Measurements from ENCODE around the gene PHKB.

PHKB gene

GRCh38 chr16:47697826-47698225 is 236.7 kb downstream of the PHKB start:
- peaks cover 44% of the 10 kb centered on the region for H3K36me3 Mint-ChIP-seq (ENCODE audit: low read depth)
- H3K4me1 Mint-ChIP-seq (ENCODE audit: low read depth): peaks cover 11% of the 10 kb centered on the region
- no peaks in the 10 kb centered on the region for H3K9me3 Mint-ChIP-seq
- no peak overlapping the region for H3K27ac Mint-ChIP-seq
- no peak for DNase-seq (ENCODE audit: low spot score)
- no peak overlapping the region for H3K4me3 Mint-ChIP-seq
- H3K27me3 Mint-ChIP-seq (ENCODE audit: low read depth): no peaks in the 10 kb centered on the region

DNA sequence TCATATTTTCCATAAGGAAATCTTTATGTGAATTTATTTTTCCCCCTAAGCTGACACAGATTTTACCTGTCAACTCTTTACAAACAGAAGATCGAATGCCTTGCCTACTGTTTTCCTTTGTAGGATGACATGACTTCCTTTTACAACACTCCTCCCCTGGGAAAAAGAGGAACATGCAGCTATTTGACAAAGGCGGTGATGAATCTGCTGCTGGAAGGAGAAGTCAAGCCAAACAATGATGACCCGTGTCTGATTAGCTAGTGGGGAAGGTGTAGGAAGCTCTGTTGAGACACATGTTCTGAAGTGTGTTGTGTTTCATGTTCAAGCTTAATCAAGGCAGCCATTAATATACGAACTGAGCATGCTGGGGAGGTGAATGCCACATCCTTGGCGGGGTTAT is 238.0 kb downstream of the PHKB start:
- Mint-ChIP-seq H3K27ac (no peak overlapping the region), H3K36me3 (ENCODE audit: low read depth) (peaks cover 41% of the 10 kb centered on the region), H3K27me3 (ENCODE audit: low read depth) (no peaks in the 10 kb centered on the region)

GRCh38 chr16:47700857-47701587 is 239.9 kb downstream of the PHKB start:
- H3K36me3 Mint-ChIP-seq (ENCODE audit: low read depth): peaks cover 33% of the 10 kb centered on the region
- H3K4me3 Mint-ChIP-seq: no peak overlapping the region
- no peaks in the 10 kb centered on the region for H3K9me3 Mint-ChIP-seq
- H3K4me1 Mint-ChIP-seq (ENCODE audit: low read depth): peaks cover 9% of the 10 kb centered on the region
- no peak overlapping the region for H3K27ac Mint-ChIP-seq
- no peaks in the 10 kb centered on the region for H3K27me3 Mint-ChIP-seq (ENCODE audit: low read depth)
- DNase-seq (ENCODE audit: low spot score): no peak

More for the DNA sequence above, 238.0 kb downstream of the PHKB start:
- DNase-seq (ENCODE audit: low spot score): no peak
- Mint-ChIP-seq H3K4me3 (no peak overlapping the region), H3K4me1 (ENCODE audit: low read depth) (peaks cover 11% of the 10 kb centered on the region), H3K9me3 (no peaks in the 10 kb centered on the region)

- Mint-ChIP-seq H3K9me3 (no peaks in the 10 kb centered on the region), H3K36me3 (ENCODE audit: low read depth) (peaks cover 7% of the 10 kb centered on the region), H3K27me3 (ENCODE audit: low read depth) (no peaks in the 10 kb centered on the region), H3K27ac (no peak overlapping the region), H3K4me3 (no peak overlapping the region), H3K4me1 (ENCODE audit: low read depth) (no peaks in the 10 kb centered on the region)
- no peak for DNase-seq (ENCODE audit: low spot score)
Observed at GRCh38 chr16:47705266-47705665, 244.1 kb downstream of the PHKB start.

GRCh38 chr16:47711809-47712208 is 250.7 kb downstream of the PHKB start:
- peak overlapping the region; percentile 1 for H3K27ac Mint-ChIP-seq
- H3K4me3 Mint-ChIP-seq: no peak overlapping the region
- DNase-seq (ENCODE audit: low spot score): no peak
- peaks cover 17% of the 10 kb centered on the region for H3K4me1 Mint-ChIP-seq (ENCODE audit: low read depth)
- H3K9me3 Mint-ChIP-seq: no peaks in the 10 kb centered on the region
- peaks cover 9% of the 10 kb centered on the region for H3K27me3 Mint-ChIP-seq (ENCODE audit: low read depth)
- no peaks in the 10 kb centered on the region for H3K36me3 Mint-ChIP-seq (ENCODE audit: low read depth)

GRCh38 chr16:47712276-47713224 is 251.4 kb downstream of the PHKB start:
- no peaks in the 10 kb centered on the region for H3K9me3 Mint-ChIP-seq
- H3K36me3 Mint-ChIP-seq (ENCODE audit: low read depth): no peaks in the 10 kb centered on the region
- peaks cover 17% of the 10 kb centered on the region for H3K4me1 Mint-ChIP-seq (ENCODE audit: low read depth)
- DNase-seq (ENCODE audit: low spot score): peak; percentile 26
- H3K4me3 Mint-ChIP-seq: peak overlapping the region; percentile 22
- peak overlapping the region; percentile 41 for H3K27ac Mint-ChIP-seq
- peaks cover 10% of the 10 kb centered on the region for H3K27me3 Mint-ChIP-seq (ENCODE audit: low read depth)

GRCh38 chr16:47713225-47713595 is 252.1 kb downstream of the PHKB start:
- DNase-seq (ENCODE audit: low spot score): peak; percentile 80
- no peaks in the 10 kb centered on the region for H3K36me3 Mint-ChIP-seq (ENCODE audit: low read depth)

DNA sequence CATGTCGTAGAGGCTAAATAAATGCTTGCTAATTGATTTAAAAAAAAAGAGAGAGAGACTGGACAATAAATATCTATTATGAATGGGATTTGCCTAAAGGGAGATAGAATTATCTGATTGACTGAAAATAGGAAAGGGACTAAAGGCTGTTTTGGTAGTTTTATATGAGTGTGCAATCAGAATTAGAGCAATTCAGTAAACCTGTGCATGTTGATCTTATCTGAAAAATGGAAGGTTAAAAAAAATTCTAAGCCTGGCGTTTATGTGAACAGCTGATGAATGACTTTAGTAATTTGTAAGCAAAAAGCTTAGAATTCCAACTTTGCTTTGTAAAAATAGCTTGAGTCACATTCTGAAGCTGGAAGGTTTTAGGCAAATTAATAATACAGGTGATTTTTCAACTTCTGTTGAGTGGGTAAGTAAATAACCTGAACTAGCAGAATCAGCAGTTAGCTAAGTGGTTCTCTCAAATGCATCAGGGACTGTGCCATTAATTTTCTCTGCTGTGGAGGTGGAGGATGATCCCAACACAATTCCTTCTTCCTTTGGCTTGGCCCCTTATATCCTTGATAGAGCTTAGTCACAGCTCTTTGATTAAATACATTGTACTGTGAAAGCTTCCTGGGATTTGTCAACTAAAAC is 254.4 kb downstream of the PHKB start:
- no peak overlapping the region for H3K27ac Mint-ChIP-seq
- DNase-seq (ENCODE audit: low spot score): no peak

More at GRCh38 chr16:47713225-47713595, 252.1 kb downstream of the PHKB start:
- H3K4me1 Mint-ChIP-seq (ENCODE audit: low read depth): peaks cover 17% of the 10 kb centered on the region
- H3K27ac Mint-ChIP-seq: peak overlapping the region; percentile 41
- H3K4me3 Mint-ChIP-seq: peak overlapping the region; percentile 22
- no peaks in the 10 kb centered on the region for H3K9me3 Mint-ChIP-seq
- peaks cover 10% of the 10 kb centered on the region for H3K27me3 Mint-ChIP-seq (ENCODE audit: low read depth)

GRCh38 chr16:47716571-47716970 is 255.4 kb downstream of the PHKB start:
- DNase-seq (ENCODE audit: low spot score): no peak

More for the DNA sequence above, 254.4 kb downstream of the PHKB start:
- no peak overlapping the region for H3K4me3 Mint-ChIP-seq
- no peaks in the 10 kb centered on the region for H3K9me3 Mint-ChIP-seq
- peaks cover 17% of the 10 kb centered on the region for H3K4me1 Mint-ChIP-seq (ENCODE audit: low read depth)
- H3K27me3 Mint-ChIP-seq (ENCODE audit: low read depth): peaks cover 10% of the 10 kb centered on the region
- H3K36me3 Mint-ChIP-seq (ENCODE audit: low read depth): no peaks in the 10 kb centered on the region

GRCh38 chr16:47719713-47720112 is 258.6 kb downstream of the PHKB start:
- no peaks in the 10 kb centered on the region for H3K4me1 Mint-ChIP-seq (ENCODE audit: low read depth)

More at GRCh38 chr16:47716571-47716970, 255.4 kb downstream of the PHKB start:
- H3K36me3 Mint-ChIP-seq (ENCODE audit: low read depth): no peaks in the 10 kb centered on the region
- H3K27me3 Mint-ChIP-seq (ENCODE audit: low read depth): peaks cover 12% of the 10 kb centered on the region
- no peak overlapping the region for H3K27ac Mint-ChIP-seq
- no peaks in the 10 kb centered on the region for H3K9me3 Mint-ChIP-seq
- no peak overlapping the region for H3K4me3 Mint-ChIP-seq
- H3K4me1 Mint-ChIP-seq (ENCODE audit: low read depth): peaks cover 17% of the 10 kb centered on the region

DNA sequence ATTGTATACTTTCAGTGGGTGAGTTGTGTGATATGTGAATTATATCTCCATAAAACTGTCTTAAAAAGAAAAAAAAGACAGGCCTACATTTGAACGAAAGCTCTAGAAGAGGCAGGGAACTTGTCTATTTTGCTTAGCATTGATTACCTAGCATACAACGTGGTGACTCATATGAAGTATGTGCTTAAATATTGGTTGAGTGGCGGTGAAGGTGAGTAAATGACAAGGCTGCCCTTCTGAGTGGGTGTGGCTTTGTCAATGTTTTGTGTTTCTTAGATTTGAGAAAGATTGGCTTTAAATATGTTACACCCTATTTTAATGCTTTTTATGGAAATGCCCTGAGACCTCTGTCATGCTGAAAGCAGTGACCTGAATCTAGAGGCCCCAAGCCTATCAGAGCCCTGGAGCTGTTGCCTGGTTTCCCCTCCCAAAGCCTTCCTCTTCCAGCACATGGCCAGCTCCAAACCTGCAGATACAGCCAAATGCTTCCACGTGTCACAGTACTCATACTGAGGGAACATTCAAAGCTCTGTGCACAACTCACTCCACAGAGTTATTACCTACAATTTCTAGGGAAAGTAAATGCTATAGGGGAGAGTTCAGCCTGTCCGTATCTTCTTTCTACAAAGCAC is 260.0 kb downstream of the PHKB start:
- Mint-ChIP-seq H3K27me3 (ENCODE audit: low read depth) (peaks cover 13% of the 10 kb centered on the region), H3K9me3 (no peaks in the 10 kb centered on the region), H3K27ac (no peak overlapping the region), H3K36me3 (ENCODE audit: low read depth) (no peaks in the 10 kb centered on the region), H3K4me1 (ENCODE audit: low read depth) (no peaks in the 10 kb centered on the region), H3K4me3 (no peak overlapping the region)
- DNase-seq (ENCODE audit: low spot score): no peak

More at GRCh38 chr16:47719713-47720112, 258.6 kb downstream of the PHKB start:
- Mint-ChIP-seq H3K27ac (no peak overlapping the region), H3K36me3 (ENCODE audit: low read depth) (no peaks in the 10 kb centered on the region), H3K27me3 (ENCODE audit: low read depth) (peaks cover 15% of the 10 kb centered on the region), H3K4me3 (no peak overlapping the region), H3K9me3 (no peaks in the 10 kb centered on the region)
- no peak for DNase-seq (ENCODE audit: low spot score)

DNA sequence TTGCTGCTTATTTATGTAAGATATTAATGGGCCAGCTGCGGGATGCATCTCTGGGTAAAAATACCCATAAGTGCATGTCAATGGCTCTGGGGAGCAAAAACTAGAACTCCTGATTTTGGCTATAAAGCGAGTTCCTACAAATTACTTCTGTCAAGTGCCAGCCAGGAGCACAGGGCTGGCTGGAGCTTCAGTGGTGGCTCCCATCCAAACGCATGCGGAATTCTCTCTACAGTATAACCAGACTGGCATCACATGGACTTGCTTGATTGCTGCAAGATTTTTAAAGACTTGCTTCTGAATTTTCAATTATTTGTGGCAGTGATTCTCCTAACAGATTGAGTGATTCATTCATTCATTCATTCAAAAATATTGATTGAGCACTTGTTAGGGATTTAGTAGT is 260.9 kb downstream of the PHKB start:
- DNase-seq (ENCODE audit: low spot score): no peak
- no peak overlapping the region for H3K4me3 Mint-ChIP-seq
- H3K9me3 Mint-ChIP-seq: no peaks in the 10 kb centered on the region
- peaks cover 8% of the 10 kb centered on the region for H3K27me3 Mint-ChIP-seq (ENCODE audit: low read depth)
- H3K36me3 Mint-ChIP-seq (ENCODE audit: low read depth): no peaks in the 10 kb centered on the region
- H3K4me1 Mint-ChIP-seq (ENCODE audit: low read depth): no peaks in the 10 kb centered on the region
- no peak overlapping the region for H3K27ac Mint-ChIP-seq

DNA sequence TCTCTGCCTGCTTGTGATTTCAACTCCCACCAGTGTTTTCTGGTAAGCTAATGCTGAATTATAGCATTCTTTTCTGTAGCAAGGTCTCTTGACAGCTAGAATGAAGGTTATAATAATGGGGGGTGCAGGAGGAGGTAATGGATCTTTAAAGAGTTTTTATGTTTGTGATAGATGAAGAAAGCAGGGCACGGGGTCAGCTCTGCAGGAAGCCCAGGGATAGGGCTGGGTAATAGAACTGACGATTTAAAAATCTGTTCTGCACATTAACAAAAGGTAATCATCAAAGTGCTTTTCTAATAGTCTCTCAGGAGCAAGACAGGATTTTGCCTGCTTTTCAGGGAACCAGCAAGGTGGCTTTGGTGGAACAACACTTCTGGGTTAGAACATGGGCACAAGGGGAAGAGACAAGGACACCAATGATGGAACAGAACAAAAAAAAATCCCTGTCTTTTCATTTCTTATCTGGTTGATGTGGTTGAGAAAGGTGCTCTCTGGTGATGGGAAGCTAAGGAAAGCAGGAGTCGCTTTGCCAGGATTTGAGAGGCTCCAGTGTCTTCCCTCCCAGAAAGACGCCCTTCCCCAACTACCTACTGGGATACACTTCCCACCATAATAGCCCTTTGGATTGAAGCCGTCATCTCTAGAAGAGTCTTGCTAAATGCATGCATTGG is 263.1 kb downstream of the PHKB start:
- no peak for DNase-seq (ENCODE audit: low spot score)
- Mint-ChIP-seq H3K36me3 (ENCODE audit: low read depth) (no peaks in the 10 kb centered on the region), H3K9me3 (no peaks in the 10 kb centered on the region), H3K27me3 (ENCODE audit: low read depth) (peaks cover 11% of the 10 kb centered on the region), H3K4me1 (ENCODE audit: low read depth) (no peaks in the 10 kb centered on the region), H3K4me3 (no peak overlapping the region), H3K27ac (no peak overlapping the region)

All from T-helper 2 cell treated with Interferon-gamma antibody and Interleukin-4, amounts not matched to agents 5 μg/mL and 100 μg/mL, for 36 hours (primary cell).